Activated CD8-positive, alpha-beta memory T cell treated with anti-CD3 and anti-CD28 coated beads, Interleukin-2, amount 50 U/mL, for 24 hours (primary cell): ENCODE results near the gene PIM2.

ENCODE experiments used
- DNase-seq: peaks from one replicate; pipeline ENCODE4 v3.0.0-alpha.2; 2020; ENCODE audit errors: extremely low read depth

Gene PIM2

GRCh38 chrX:48918643-48919340 is at the start of gene PIM2:
Gene PIM2 (minus strand): TSS chrX:48919024. CDS start chrX:48918834, 190 bp downstream.
- DNase-seq: peak; percentile 78

GRCh38 chrX:48968377-48968776 is 49.6 kb upstream of the PIM2 start:
- no peak for DNase-seq

DNA sequence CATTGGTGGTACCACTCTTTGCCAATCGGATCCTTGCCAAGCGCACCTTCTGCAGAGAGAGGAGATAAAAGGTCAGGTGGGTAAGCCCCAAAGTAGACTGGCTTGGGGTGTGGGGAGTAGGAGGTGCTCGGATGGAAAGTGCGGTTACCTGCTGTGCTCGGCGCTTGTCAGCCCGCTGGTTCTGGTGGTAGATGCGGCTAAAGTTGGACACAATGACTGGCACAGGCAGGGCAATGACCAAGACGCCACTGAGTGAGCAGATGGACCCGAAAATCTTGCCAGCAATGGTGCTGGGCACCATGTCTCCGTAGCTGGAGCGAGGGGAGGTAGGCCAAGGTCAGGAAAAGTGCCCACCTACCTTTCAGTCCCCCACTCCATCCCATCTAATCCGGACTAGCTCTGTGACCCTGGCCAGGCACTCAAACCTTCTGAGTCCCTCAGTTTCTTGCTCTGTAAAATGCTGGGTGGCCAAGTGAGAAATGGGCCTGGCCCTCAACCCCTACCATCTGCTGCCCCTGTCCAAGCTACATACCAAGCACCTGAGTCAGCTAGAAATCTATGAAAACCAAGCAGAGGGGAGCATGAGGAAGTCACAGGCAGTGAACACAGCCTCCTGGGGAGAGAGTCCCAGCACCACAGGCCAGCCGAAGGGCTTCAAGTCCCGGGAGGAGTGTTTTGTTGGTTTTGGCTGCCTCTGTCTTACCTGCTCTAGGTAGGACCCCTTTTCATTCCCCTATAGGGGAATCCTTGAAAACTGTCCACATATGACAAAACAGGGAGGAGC is 48.2 kb upstream of the PIM2 start:
- no peak for DNase-seq

DNA sequence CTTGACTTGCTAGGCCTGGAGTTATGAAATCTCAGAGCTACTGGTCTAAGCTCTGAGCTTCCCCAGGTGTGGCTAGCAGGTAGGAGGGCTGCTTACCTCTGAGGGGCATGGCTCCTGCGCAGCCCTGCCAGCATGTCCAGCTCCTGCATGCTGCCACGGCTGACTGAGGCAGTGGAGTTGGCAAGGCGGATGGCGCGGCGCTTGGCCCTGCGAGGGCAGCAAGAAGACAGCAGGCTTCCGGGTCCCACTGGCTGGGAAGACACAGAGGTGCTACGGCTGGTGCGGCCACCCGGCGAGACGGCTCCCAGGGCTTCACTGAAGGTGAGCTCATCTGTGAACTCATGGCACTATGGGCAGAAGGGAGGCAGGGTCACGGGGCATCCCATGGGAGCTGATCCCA is 47.1 kb upstream of the PIM2 start:
- no peak for DNase-seq

GRCh38 chrX:48961585-48962091 is 42.8 kb upstream of the PIM2 start:
- DNase-seq: no peak

GRCh38 chrX:48960291-48960690 is 41.5 kb upstream of the PIM2 start:
- DNase-seq: no peak

DNA sequence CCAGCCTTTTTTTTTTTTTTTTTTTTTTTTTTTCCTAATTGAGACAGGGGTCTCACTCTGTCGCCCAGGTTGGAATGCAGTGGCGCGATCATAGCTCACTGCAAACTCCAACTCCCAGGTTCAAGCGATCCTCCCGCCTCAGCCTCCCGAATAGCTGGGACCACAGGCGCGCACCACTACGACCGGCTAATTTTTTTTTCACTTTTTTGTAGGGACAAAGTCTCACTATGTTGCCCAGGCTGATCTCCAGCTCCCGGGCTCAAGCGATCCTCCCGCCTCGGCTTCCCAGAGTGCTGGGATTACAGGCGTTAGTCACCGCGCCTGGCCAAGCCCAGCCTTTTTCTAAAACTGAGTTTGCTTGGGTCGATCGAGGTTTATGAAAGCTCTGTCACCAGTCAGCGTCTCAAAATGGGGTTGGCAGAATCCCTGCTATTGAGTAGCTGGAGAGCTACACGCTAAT is 39.8 kb upstream of the PIM2 start:
- DNase-seq: no peak

GRCh38 chrX:48957827-48958634 is 39.2 kb upstream of the PIM2 start:
- DNase-seq: peak; percentile 85

DNA sequence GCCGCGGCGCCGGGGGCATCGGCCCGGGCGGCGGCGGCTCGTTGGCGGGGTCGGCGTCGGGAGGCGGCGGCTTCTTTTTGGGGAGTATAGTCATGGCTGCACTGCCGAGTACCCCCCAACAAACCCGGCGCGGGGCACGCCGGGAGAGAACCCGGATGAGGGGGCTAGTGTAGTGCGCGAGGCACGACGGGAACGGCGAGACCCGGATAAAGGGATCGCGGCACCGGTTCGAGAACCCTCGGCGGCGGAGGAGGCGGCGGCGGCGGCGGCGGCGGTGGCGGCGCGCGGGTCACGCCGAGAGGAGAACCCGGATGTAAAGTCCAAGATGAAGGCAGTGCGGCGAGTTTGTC is 38.6 kb upstream of the PIM2 start, which contains the start of gene OTUD5:
Gene OTUD5 (minus strand): TSS at position 131 of the 350 bp plus-strand sequence. CDS start 37 bp downstream, at position 94.
- no peak for DNase-seq

DNA sequence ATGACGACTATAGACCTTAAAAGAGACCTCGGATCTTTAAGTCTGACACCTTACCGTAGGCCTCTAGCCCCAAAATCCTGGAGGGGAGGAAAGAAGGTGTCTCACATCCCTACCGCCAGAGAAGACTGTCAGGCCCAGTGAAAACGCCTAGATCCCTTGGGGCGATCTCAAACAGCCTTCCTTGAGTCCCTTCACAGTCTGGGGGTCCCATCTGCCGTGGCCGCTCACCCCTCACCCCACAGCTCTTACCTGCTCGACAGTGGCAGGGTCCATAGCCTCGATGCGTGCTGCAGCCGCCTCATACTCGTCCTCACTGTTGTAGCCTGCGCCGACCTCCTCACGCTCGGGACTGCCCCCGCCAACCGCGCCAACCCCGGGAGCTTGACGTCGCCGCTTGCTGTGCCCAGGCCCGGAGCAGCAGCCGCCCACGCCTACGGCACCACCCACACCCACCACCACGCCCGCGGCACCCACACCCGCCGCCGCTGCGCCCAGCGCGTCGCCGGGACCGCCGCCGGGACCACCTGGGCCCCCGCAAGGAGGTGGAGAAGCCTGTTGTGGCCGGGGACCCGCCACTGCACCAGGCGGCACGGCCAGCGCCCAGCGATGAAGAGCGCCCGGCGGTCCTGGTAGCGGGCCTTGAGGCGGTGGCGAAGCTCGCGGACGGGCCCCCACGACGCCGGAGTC is 38.0 kb upstream of the PIM2 start:
- DNase-seq: no peak

DNA sequence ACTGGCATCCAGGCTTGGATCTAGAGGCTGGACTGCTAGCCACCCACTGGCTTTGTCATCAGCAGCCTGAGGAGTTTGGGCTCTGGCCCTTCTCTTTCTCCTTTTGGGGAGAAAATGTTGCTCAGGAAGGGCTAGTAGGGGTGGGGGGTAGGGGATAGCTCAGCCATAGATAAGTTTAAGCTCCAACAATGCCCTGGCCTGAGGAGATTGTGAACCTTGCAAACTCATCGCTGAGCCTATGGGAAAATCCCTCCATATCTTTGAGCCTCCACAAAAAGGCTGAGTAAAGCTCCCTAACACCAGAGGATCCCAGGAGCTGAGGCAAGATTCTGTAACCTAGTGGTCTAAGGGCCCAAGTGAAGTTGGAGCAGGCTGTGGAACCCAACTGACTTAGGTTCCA is 29.8 kb upstream of the PIM2 start:
- no peak for DNase-seq

GRCh38 chrX:48945517-48946348 is 26.9 kb upstream of the PIM2 start:
- no peak for DNase-seq

DNA sequence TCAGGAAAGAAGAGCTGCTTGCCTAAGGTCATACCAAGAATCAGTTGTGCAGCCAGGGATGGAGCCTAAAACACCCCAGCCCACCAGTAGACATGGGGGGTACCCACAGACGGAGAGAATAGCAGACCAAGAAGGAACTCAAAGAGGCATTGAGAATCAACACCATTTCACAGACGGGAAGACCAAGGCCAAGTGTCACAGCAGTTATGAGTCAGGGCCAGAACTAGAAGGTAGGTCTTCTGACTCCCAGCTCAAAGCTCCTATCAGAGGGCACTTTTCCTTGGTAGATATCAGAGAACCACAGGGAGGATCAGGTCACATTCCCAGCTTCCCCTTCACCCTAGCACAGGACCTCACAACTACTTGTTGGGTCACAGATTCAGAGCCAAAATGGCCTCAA is 24.1 kb upstream of the PIM2 start:
- DNase-seq: no peak

- DNase-seq: no peak
These were observed 21.7 kb upstream of the PIM2 start for GRCh38 chrX:48940404-48940955.

GRCh38 chrX:48939524-48940228 is 20.9 kb upstream of the PIM2 start:
- no peak for DNase-seq

DNA sequence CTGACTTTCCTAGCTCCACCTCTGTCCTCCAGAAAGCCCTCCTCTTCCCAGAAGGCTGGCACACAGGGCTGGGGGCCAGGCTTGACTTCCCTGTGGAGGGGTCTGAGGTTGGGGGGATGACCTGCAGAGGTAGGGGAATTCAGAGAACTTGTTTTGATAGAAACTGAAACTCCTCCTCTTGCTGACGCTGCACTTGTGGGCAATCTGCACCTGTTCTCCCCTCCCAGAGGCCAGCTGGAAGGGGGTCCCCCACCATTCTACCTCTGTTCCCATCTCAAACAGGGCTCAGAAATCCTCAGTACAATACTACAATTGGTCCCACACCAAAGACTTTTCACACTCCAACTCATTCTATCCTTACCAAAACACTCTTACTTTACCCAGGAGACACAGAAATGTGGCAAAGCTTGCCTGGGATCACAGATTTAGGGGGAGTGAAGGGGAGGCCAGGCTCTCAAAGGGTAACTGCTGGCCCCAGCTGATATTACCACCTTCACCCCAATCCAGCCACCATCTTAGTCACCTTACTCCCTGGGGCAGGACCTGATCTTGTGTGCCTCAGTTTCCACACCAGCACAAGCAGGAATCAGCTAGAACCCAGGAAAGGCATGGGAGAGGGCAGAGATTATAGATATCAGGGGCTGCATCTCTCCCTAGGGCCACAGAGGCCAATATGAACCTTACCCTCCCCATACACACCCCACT is 20.0 kb upstream of the PIM2 start:
- no peak for DNase-seq

GRCh38 chrX:48937054-48937907 is 18.5 kb upstream of the PIM2 start:
- peak; percentile 67 for DNase-seq

- DNase-seq: no peak
These were observed 17.7 kb upstream of the PIM2 start for GRCh38 chrX:48936429-48937053.
